ENCODE results near the gene CAMK2D. TPM values are rescaled to one million over a fixed set of nuclear protein-coding genes. Genes with fewer than 3 reads are reported as not detected.
A peak's percentile ranks its signal among the peaks of the same experiment; 100 is the strongest.

The CAMK2D gene
- total RNA-seq, 2 experiments from 2014 or later, result 104 to 120 TPM

GRCh38 chr4:113564493-113564892, 197.0 kb downstream of the CAMK2D start:
- TF ChIP-seq CTCF (conservative IDR thresholded peaks at IDR 0.05; ENCODE audit: low read length) (no peak), EZH2phosphoT487 (IDR thresholded peaks at IDR 0.05; ENCODE audit: borderline replicate concordance, low read depth, low read length) (no peak)
- Histone ChIP-seq H3K9me2 (ENCODE audit: insufficient read depth, low read length) (no peaks in the 10 kb centered on the region), H3K4me3 (ENCODE audit: low read depth, low read length, poor library complexity, severe bottlenecking) (peak overlapping the region; percentile 48), H3K36me3 (ENCODE audit: insufficient read depth, low read length) (peaks cover 55% of the 10 kb centered on the region), H4K20me1 (ENCODE audit: insufficient read depth, low read length) (no peaks in the 10 kb centered on the region), H3K4me2 (ENCODE audit: low read length) (peak overlapping the region; percentile 72), H3K9me3 (ENCODE audit: low read length) (peaks cover 15% of the 10 kb centered on the region; the same call in 1 of the 2 replicates), H2AFZ (ENCODE audit: low read length) (no peak overlapping the region; the same call in 1 of the 2 replicates), H3K27ac (ENCODE audit: low read depth, low read length, poor library complexity, severe bottlenecking) (peak overlapping the region; percentile 99), H3K4me1 (ENCODE audit: insufficient read depth, low read length, poor library complexity, severe bottlenecking) (peaks cover 90% of the 10 kb centered on the region), H3K79me2 (ENCODE audit: insufficient read depth, low read depth, low read length) (peaks cover 53% of the 10 kb centered on the region; the same call in 1 of the 2 replicates)
- ChIA-PET POLR2A (interaction anchor here (0.7 to 8.9 kb wide), 16 partner anchors 10 to 196 kb away, joined by 3 to 159 read pairs (median 9); no protein-coding TSS in a partner anchor), CTCF (ENCODE audit: unreplicated experiment) (interaction anchor here (1.1 to 2.7 kb wide), 2 partner anchors 72 to 194 kb away, joined by 3 to 10 read pairs; no protein-coding TSS in a partner anchor)
- peak; percentile 67 for DNase-seq (ENCODE audit: low spot score)
- intact Hi-C loops (cut with micrococcal nuclease; ENCODE audit: unreplicated experiment), result loop anchor here (10.0 kb wide), 1 partner anchor 1040 kb away; no protein-coding TSS in a partner anchor
- BruUV-seq (replicated peaks), result TSS peak; percentile 24

GRCh38 chr4:113563691-113564378, 197.7 kb downstream of the CAMK2D start:
- POLR2A ChIA-PET, result interaction anchor here (0.6 to 8.9 kb wide), 18 partner anchors 9 to 816 kb away, joined by 3 to 159 read pairs (median 8); no protein-coding TSS in a partner anchor
- no peaks in the 10 kb centered on the region for H4K20me1 ChIP-seq (ENCODE audit: insufficient read depth, low read length)
- intact Hi-C loops (cut with micrococcal nuclease; ENCODE audit: unreplicated experiment), result loop anchor here (10.0 kb wide), 1 partner anchor 1041 kb away; no protein-coding TSS in a partner anchor
- peak; percentile 55 for DNase-seq (ENCODE audit: low spot score)
- peaks cover 83% of the 10 kb centered on the region for H3K4me1 ChIP-seq (ENCODE audit: insufficient read depth, low read length, poor library complexity, severe bottlenecking)
- H3K36me3 ChIP-seq (ENCODE audit: insufficient read depth, low read length), result peaks cover 53% of the 10 kb centered on the region
- peaks cover 9% of the 10 kb centered on the region; the same call in 1 of the 2 replicates for H3K9me3 ChIP-seq (ENCODE audit: low read length)
- H2AFZ ChIP-seq (ENCODE audit: low read length), result no peak overlapping the region; the same call in 1 of the 2 replicates
- TF ChIP-seq CTCF (conservative IDR thresholded peaks at IDR 0.05; ENCODE audit: low read length), result no peak
- no peak for TF ChIP-seq EZH2phosphoT487 (IDR thresholded peaks at IDR 0.05; ENCODE audit: borderline replicate concordance, low read depth, low read length)
- H3K9me2 ChIP-seq (ENCODE audit: insufficient read depth, low read length), result no peaks in the 10 kb centered on the region
- H3K27ac ChIP-seq (ENCODE audit: low read depth, low read length, poor library complexity, severe bottlenecking), result peak overlapping the region; percentile 99
- BruUV-seq (replicated peaks), result TSS peak; percentile 52
- CTCF ChIA-PET (ENCODE audit: unreplicated experiment), result interaction anchor here (0.8 to 2.7 kb wide), 4 partner anchors 16 to 195 kb away, joined by 3 to 10 read pairs (median 6); no protein-coding TSS in a partner anchor
- H3K79me2 ChIP-seq (ENCODE audit: insufficient read depth, low read depth, low read length), result peaks cover 46% of the 10 kb centered on the region; the same call in 1 of the 2 replicates
- H3K4me2 ChIP-seq (ENCODE audit: low read length), result peak overlapping the region; percentile 72
- peak overlapping the region; percentile 48 for H3K4me3 ChIP-seq (ENCODE audit: low read depth, low read length, poor library complexity, severe bottlenecking)

All from OCI-LY7 (cell line).